SU-DHL-6 (cell line): ENCODE results near the gene OXNAD1.

Experiments used
- H2AFZ ChIP-seq: fragments of 200-600 bp; sonication (generic); 2 replicates; pipeline ENCODE4 v1.6.1; 2014; ENCODE audit warnings: low read depth, mild to moderate bottlenecking, moderate library complexity, mixed read lengths, antibody characterized with exemption, low read length; ENCODE audit not compliant: severe bottlenecking
- H3F3A ChIP-seq: fragments of 200-600 bp; shearing (Covaris generic); 2 replicates; pipeline ENCODE4 v1.6.0; 2016; ENCODE audit warnings: antibody characterized with exemption, mild to moderate bottlenecking; ENCODE audit not compliant: insufficient read depth
- H3K27ac ChIP-seq: fragments of 200-600 bp; sonication (generic); 2 replicates; pipeline ENCODE4 v1.5.1; 2016; ENCODE audit warnings: low read depth, mild to moderate bottlenecking, low read length, moderate library complexity, mixed read lengths
- H3K27me3 ChIP-seq: fragments of 200-600 bp; sonication (generic), shearing (Covaris generic); 2 replicates; pipeline ENCODE4 v1.6.0; 2014; ENCODE audit warnings: mild to moderate bottlenecking, low read length
- H3K36me3 ChIP-seq: fragments of 200-600 bp; sonication (generic); 2 replicates; pipeline ENCODE4 v1.6.1; 2014; ENCODE audit warnings: mild to moderate bottlenecking, low read length, mixed read lengths
- H3K4me2 ChIP-seq: fragments of 300-600, 200-600 bp; shearing (Covaris generic), sonication (generic); 2 replicates; pipeline ENCODE4 v1.6.0; 2014; ENCODE audit warnings: low read length, low read depth, mild to moderate bottlenecking; ENCODE audit not compliant: poor library complexity, severe bottlenecking
- H3K4me3 ChIP-seq: fragments of 200-600 bp; sonication (generic); 2 replicates; pipeline ENCODE4 v1.5.1; 2014; ENCODE audit warnings: antibody characterized with exemption, low read length, mild to moderate bottlenecking, mixed read lengths; ENCODE audit not compliant: insufficient read depth, poor library complexity, severe bottlenecking
- H3K79me2 ChIP-seq: fragments of 200-600 bp; sonication (generic); 2 replicates; pipeline ENCODE4 v1.6.1; 2014; ENCODE audit warnings: mild to moderate bottlenecking, low read length, moderate library complexity; ENCODE audit not compliant: insufficient read depth
- H3K9ac ChIP-seq: fragments of 200-600 bp; sonication (generic); 2 replicates; pipeline ENCODE4 v1.7.0; 2014; ENCODE audit warnings: mild to moderate bottlenecking, low read length
- H3K9me2 ChIP-seq: fragments of 200-600 bp; sonication (generic); replicated peaks from 2 replicates; pipeline ENCODE4 v1.6.1; 2014; ENCODE audit warnings: low read length; ENCODE audit not compliant: insufficient read depth
- H3K9me3 ChIP-seq: fragments of 200-600 bp; sonication (generic); 2 replicates; pipeline ENCODE4 v1.6.1; 2014; ENCODE audit warnings: low read length, mixed read lengths; ENCODE audit not compliant: insufficient read depth
- H4K20me1 ChIP-seq: fragments of 200-600 bp; sonication (generic); 2 replicates; pipeline ENCODE4 v1.6.1; 2014; ENCODE audit warnings: low read depth, mild to moderate bottlenecking, antibody characterized with exemption, low read length, moderate library complexity, mixed read lengths
- CTCF ChIP-seq: fragments of 200-600 bp; sonication (generic); IDR thresholded peaks from one replicate; pipeline ENCODE4 v1.5.1; 2017; ENCODE audit warnings: antibody characterized with exemption, mild to moderate bottlenecking, low read length, moderate library complexity; ENCODE audit not compliant: insufficient read depth, poor library complexity, severe bottlenecking
- EZH2phosphoT487 ChIP-seq: fragments of 200-600 bp; sonication (generic), shearing (Covaris generic); conservative IDR thresholded peaks from 2 replicates; pipeline ENCODE4 v1.6.1; 2018; ENCODE audit warnings: mild to moderate bottlenecking, antibody characterized with exemption, low read length, moderate library complexity, mixed read lengths

The OXNAD1 gene

GRCh38 chr3:16301507-16301906 is 36.5 kb downstream of the OXNAD1 start:
- Histone ChIP-seq H3K36me3 (peaks cover 10% of the 10 kb centered on the region; the same call in 1 of the 2 replicates), H3K9me3 (no peaks in the 10 kb centered on the region), H3K4me3 (no peak overlapping the region), H2AFZ (no peak overlapping the region), H3K27me3 (no peaks in the 10 kb centered on the region), H3K9me2 (no peaks in the 10 kb centered on the region), H3F3A (peaks cover 29% of the 10 kb centered on the region), H3K27ac (no peak overlapping the region), H4K20me1 (no peaks in the 10 kb centered on the region), H3K4me2 (no peak overlapping the region), H3K79me2 (no peaks in the 10 kb centered on the region), H3K9ac (no peak overlapping the region)
- TF ChIP-seq EZH2phosphoT487 (no peak), CTCF (no peak)

GRCh38 chr3:16302082-16302631 is 37.1 kb downstream of the OXNAD1 start:
- no peak overlapping the region for H3K4me2 ChIP-seq
- no peak overlapping the region for H3K4me3 ChIP-seq

GRCh38 chr3:16303037-16303575 is 38.1 kb downstream of the OXNAD1 start:
- Histone ChIP-seq H3K27me3 (no peaks in the 10 kb centered on the region), H3K4me2 (no peak overlapping the region), H3K9ac (no peak overlapping the region), H3K27ac (no peak overlapping the region), H3K79me2 (no peaks in the 10 kb centered on the region), H3K9me2 (no peaks in the 10 kb centered on the region), H2AFZ (no peak overlapping the region), H3K36me3 (no peaks in the 10 kb centered on the region), H3F3A (peaks cover 43% of the 10 kb centered on the region), H3K9me3 (no peaks in the 10 kb centered on the region), H3K4me3 (no peak overlapping the region), H4K20me1 (no peaks in the 10 kb centered on the region)
- TF ChIP-seq EZH2phosphoT487 (no peak), CTCF (no peak)

More at GRCh38 chr3:16302082-16302631, 37.1 kb downstream of the OXNAD1 start:
- no peaks in the 10 kb centered on the region for H3K9me2 ChIP-seq
- 0 out of 2 replicates have a peak, but pooled peaks cover 3% of the 10 kb centered on the region for H3K36me3 ChIP-seq
- H3K9ac ChIP-seq: no peak overlapping the region
- no peak for TF ChIP-seq EZH2phosphoT487
- TF ChIP-seq CTCF: no peak
- no peaks in the 10 kb centered on the region for H3K79me2 ChIP-seq
- H3F3A ChIP-seq: peaks cover 33% of the 10 kb centered on the region
- no peaks in the 10 kb centered on the region for H3K9me3 ChIP-seq
- H4K20me1 ChIP-seq: no peaks in the 10 kb centered on the region
- no peaks in the 10 kb centered on the region for H3K27me3 ChIP-seq
- no peak overlapping the region for H2AFZ ChIP-seq
- no peak overlapping the region for H3K27ac ChIP-seq
